ENCODE results near the gene ZNF70.

DNA sequence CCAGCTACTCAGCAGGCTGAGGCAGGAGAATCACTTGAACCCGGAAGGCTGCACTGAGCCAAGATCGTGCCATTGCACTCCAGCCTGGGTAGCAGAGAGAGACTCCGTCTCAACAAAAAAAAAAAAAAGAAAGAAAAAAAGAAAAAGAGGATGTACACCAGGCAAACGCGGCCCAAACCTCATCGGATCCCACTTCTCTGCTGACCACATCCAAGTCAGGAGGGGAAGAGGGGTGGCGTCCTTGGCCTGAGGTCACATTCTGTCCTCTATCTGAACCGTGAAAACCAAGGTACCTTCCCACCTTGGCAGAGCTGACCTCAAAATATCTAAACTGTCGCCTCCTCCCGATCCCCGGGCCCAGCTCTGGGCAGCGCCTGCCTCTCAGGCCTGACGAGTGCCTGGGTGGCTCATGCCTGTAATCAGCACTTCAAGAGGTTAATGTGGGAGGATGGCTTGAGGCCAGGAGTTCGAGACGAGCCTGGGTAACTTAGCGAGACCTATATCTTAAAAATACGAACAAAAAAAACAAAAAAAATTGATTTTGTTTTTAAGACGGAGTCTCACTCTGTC lies 35.0 kb downstream of the ZNF70 start:
- TF ChIP-seq, protein P1, sequence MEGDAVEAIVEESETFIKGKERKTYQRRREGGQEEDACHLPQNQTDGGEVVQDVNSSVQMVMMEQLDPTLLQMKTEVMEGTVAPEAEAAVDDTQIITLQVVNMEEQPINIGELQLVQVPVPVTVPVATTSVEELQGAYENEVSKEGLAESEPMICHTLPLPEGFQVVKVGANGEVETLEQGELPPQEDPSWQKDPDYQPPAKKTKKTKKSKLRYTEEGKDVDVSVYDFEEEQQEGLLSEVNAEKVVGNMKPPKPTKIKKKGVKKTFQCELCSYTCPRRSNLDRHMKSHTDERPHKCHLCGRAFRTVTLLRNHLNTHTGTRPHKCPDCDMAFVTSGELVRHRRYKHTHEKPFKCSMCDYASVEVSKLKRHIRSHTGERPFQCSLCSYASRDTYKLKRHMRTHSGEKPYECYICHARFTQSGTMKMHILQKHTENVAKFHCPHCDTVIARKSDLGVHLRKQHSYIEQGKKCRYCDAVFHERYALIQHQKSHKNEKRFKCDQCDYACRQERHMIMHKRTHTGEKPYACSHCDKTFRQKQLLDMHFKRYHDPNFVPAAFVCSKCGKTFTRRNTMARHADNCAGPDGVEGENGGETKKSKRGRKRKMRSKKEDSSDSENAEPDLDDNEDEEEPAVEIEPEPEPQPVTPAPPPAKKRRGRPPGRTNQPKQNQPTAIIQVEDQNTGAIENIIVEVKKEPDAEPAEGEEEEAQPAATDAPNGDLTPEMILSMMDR (IDR thresholded peaks at IDR 0.05) = no peak
- no peak for TF ChIP-seq POLR2A (IDR thresholded peaks at IDR 0.05; ENCODE audit: low read depth)
